ENCODE data around the gene MYLK. TPM values are rescaled to one million over a fixed set of nuclear protein-coding genes. Genes with fewer than 3 reads are reported as not detected.
A peak's percentile ranks its signal among the peaks of the same experiment; 100 is the strongest.
"Not testable (repeated sequence)": the region's sequence is repeated elsewhere in the genome, so short reads cannot be mapped to it uniquely, and the experiment has no call there.

The MYLK gene
- total RNA-seq, 1 donor from 2014 or later = 10.1 TPM

DNA sequence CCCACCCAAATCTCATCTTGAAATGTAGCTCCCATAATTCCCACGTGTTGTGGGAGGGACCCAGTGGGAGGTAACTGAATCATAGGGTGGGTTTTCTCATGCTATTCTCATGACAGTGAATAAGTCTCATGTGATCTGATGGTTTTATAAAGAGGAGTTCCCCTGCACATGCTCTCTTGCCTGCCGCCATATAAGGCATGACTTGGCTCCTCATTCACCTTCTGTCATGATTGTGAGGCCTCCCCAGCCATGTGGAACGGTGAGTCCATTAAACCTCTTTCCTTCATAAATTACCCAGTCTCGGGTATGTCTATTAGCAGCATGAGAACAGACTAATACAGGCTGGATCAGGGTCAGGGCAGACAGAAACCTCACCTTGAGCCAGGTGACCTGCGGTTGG lies 145.6 kb downstream of the MYLK start:
- intact Hi-C loops (cut with DNase I); DNase-seq (ENCODE audit: missing footprints); ATAC-seq: not testable (repeated sequence)

DNA sequence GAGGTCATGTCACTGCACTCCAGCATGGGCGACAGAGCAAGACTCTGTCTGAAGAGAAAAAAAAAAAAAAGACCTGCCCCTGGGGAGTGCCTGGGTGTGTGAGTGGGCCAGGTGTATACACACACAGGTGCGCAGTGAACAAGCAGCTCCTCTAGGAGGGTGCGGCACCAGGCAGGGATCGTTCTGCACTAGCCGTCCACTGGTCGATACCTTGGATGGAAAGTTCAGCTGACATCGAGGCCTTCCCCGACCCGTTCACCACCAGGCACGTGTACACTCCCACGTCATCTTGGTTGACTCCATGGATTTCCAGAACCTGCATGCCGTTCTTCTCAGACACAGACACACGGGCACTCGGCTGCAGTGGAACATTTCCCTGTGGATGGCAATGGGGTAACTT lies 147.0 kb downstream of the MYLK start:
- intact Hi-C loops (cut with DNase I) = no loop called here
- DNase-seq (ENCODE audit: missing footprints) (no peak), ATAC-seq (no peak)

DNA sequence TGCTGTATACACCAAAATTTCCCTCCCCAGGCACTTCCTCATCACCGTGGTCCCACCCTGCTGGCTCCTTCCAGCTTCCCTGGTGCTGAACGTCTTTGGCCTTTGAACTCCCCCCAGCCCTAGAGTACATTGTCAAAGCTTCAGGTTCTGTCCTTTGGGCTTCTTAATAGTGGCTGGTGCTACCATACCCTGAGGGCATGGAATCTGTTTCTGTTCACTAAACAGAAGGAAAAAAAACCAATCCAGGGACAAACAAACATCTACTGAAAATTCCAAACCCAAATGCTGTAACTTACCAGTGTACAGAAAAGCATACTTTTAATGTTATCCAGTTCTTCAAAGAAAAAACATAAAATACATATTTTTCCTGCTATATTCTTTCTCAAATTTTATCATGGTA lies 148.7 kb downstream of the MYLK start:
- ATAC-seq = no peak
- intact Hi-C loops (cut with DNase I) = no loop called here
- no peak for DNase-seq (ENCODE audit: missing footprints)

DNA sequence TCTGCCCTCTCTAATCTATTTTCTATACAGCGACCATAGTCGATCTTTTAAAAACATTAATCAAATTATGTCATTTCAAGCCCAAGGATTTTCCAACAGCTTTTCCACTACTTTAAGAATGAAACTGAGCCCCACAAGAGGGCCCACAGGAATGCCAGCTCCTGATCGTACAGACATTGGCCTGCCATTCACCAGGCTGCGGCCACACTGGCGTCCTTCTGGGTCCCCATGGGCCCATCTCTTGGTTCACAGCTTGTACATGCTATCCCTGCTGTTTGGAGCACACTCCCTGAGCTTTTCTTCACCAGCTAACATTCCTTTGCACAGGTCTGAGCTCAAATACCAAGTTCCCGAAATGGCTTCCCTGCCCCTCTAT lies 149.6 kb downstream of the MYLK start:
- intact Hi-C loops (cut with DNase I) = no loop called here
- ATAC-seq = no peak
- no peak for DNase-seq (ENCODE audit: missing footprints)

DNA sequence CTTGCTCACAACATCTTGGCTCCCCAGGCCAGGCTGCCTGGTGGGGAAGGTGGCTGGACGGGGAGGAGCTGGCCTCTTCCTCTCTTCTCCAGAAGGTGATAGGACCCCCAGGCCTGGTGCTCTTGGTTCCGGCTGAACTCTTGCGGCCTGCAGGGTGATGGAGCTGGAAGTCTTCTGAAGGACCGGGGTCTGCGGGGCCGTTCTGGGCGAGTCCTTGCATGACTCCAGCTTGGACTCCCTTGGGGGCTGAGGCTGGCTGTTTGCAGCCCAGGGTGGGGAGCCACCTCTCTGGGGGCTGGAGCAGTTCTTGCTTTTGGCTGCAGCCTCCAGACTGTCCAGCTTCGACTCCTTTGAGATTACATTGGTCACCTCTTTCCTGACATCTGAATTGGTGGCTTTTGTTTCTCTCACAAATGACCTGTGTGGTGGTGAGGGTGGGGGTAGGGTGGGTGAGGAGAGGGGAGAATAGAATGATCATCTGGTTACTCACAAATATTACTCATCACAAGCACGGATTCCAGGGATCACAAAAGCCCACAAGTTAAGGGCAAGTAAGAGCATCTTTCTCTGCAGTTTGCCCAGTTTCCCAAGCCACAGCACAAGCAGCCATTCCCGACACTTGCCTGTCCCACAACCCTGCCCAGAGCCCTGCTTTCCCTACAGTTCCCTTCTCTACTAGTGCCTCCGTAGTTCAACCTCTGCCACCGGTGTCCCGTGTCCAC lies 150.2 kb downstream of the MYLK start:
- intact Hi-C loops (cut with DNase I) = no loop called here
- DNase-seq (ENCODE audit: missing footprints) = no peak
- ATAC-seq = no peak

DNA sequence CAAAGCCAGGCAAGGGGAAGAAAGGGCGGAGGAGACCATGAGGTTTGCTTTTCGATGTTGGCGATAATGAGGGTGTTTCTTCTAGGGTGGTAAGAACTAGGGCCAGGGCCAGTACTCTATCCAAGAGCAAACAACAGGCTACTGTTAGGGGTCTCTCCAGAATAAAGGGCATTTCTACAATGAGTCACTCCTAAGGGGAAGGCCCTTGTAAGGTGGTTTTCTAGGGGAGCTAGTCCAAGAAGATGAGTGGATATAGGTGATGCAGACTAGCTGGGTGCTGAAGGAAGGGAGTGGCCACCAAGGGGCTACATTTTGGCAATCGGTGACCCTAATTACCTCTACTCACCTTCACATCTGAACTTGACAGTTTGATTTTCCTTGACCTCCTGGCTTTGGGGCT lies 150.8 kb downstream of the MYLK start:
- intact Hi-C loops (cut with DNase I) = no loop called here
- ATAC-seq (no peak), DNase-seq (ENCODE audit: missing footprints) (no peak)

DNA sequence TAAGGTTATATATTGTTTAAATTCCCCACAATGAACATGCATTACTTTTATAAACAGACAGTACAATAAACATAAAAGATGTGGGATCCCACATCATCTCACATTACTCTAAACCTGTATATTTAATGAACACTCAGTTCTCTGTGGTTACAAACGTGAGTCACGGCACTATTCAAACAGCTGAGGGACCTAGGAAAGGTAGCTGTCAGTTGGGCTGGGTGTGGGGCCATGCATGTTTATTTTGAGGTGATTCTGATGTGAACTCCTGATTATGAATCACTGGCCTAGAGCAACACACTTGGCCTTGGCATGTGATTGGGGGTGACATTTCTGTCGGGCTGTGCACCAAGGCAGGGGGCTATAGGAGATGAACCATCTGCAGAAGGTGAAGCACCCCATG lies 151.7 kb downstream of the MYLK start:
- no peak for ATAC-seq
- no peak for DNase-seq (ENCODE audit: missing footprints)
- intact Hi-C loops (cut with DNase I) = no loop called here

DNA sequence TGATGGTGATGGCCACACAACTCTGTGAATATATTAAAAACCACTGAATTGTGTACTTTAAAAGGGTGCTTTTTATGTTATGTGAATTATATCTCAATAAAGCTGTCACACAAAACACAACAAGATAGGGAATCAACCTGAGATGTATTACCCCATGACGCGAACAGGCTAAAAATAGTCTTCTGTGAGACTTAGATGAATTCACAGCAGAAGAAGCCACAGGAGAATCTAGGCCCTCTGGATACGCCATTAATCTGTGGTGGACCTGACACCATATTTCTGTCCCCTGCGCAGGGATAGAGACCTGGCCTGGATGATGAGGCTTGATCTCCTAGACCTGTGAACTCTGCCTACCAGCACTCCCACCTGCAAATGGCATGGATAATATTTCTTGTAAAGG lies 153.3 kb downstream of the MYLK start:
- no peak for DNase-seq (ENCODE audit: missing footprints)
- ATAC-seq = no peak
- intact Hi-C loops (cut with DNase I) = no loop called here

DNA sequence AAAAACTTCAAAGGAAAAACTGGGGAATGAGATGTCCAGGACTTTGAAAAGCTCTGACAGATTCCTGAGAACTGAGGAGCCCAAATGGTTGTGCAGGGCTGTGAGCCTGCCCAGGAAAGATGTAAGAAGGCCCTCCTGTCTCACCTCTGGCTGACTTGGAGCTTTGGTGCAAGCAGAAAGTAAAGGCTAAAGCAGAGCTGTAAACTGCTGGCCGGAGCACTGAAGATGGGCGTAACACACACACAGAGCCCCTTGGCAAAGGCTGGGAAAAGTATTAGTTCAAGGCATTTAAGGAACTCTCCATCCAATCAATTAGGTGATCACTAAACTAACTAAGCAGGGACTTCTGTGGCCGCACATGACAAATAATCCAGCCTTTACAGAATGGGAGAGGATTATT lies 155.1 kb downstream of the MYLK start:
- no peak for DNase-seq (ENCODE audit: missing footprints)
- intact Hi-C loops (cut with DNase I) = no loop called here
- ATAC-seq = no peak

DNA sequence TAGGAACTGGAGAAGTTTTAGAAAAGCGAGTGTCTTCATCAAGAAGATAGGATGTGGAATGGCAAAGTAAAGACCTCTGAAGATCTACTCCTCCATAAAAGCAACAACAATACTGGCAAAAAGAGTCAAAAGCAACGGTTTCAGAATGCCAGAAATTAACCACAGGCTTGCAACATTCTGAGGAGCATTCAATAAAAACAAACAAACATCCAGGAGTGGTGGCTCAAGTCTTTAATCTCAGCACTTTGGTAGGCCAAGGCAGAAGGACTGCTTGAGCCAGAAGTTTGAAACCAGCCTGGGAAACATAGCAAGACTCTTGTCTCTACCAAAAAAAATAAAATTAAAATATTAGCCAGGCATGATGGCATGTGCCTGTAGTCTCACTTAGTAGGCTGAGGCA lies 156.1 kb downstream of the MYLK start:
- ATAC-seq = no peak
- intact Hi-C loops (cut with DNase I) = no loop called here
- DNase-seq (ENCODE audit: missing footprints) = no peak

DNA sequence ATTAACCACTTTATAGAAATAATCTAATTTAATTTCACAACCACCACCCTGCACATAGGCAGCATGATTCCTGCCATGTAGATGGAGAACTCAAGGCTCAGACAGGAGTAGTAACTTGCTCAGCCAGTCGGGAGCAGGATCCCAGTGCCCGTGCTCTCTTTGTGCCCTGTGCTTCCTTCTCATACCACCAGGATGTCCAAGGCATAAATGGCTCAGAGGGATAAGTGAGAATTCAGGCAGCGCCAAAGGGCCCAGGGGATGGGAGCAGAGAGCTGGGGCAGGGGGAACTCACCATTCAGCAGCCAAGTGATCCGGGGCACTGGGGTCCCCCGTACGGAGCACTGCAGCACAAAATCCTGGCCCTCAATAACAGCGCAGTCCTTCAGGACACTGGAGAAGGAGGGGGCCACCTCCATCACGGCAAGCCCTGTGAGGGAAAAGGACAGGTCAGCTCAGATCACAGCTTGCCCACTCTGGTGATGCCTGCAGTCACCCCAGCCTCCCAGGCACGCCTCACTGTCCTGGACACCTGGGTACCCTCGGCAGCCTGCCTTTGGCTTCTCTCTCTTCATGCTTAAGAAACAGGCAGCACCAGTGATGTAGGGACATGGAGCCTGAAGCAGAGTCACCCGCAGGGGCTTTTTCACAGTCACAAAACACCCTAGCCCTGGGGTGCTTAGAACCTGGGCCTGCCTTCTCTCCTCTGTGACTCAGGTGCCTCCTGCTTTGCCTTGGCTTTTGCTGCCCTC lies 158.3 kb downstream of the MYLK start:
- ATAC-seq (no peak), DNase-seq (ENCODE audit: missing footprints) (no peak)
- intact Hi-C loops (cut with DNase I) = no loop called here

DNA sequence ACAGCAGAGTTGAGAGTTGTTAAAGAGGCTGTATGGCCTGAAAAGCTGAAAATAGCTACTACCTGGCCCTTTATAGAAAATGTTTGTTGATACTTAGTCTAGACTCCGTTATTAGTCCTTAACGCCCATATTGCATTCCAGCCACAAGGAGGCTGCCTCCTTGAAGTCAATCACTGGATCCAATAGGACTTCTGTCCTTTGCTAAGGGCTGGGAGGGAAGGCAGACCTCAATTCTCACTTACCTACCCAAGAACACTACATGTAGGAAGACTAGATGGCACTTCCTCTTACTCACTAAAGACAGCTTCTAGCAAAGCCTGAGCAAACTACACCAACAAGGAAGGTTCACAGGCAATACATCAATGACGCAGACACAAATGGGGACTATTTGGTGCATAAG lies 159.8 kb downstream of the MYLK start:
- intact Hi-C loops (cut with DNase I) = no loop called here
- ATAC-seq (no peak), DNase-seq (ENCODE audit: missing footprints) (no peak)

DNA sequence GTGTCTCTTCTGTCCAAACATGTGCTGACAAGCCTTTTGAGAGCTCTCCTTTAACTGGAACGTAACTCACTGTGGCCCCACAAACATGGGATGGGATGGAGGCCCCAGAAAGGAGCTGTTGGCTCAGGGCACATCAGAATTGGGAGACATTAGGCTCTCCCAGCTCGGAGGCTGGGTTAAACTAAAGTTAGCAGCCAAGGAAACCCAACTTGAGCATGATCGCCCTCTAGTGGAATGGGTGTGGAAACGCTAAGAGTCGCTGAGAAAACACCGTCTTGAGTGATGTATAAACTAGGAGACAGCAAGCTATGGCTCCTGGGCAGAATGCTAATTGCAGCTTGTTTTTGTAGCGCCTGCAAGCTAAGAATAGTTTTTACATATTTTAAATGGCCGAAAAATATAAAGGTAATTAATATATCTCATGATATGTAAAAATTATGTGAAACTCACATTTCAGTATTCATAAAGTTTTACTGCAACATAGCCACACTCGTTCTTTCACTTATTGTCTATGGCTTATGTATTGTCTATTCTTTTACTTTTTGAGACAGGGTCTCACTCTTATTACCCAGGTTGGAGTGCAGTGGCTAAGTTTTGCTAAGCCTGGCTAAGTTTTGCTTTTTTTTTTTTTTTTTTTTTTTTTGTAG lies 160.5 kb downstream of the MYLK start:
- DNase-seq (ENCODE audit: missing footprints) = no peak
- intact Hi-C loops (cut with DNase I) = no loop called here
- no peak for ATAC-seq

DNA sequence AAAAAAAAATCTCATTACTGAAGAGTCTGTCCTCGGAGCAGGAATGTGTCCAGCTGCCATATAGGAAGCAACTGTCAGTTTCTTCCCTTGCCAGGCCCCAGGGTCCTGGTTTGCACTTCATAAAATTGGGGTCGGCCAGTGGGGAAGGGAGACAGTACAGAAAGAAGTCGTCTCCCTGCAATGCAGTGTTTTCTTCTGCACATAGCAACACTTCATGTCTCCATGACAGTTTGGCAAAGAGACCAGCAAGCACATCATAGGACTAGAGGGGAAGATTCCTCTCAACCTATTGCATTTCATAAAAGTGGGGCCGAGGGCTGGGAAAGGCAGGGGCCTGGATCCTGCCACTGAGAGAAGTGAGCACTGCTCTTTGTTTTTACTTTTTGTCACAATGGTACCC lies 161.1 kb downstream of the MYLK start:
- DNase-seq (ENCODE audit: missing footprints) = no peak
- ATAC-seq = no peak
- intact Hi-C loops (cut with DNase I) = no loop called here

DNA sequence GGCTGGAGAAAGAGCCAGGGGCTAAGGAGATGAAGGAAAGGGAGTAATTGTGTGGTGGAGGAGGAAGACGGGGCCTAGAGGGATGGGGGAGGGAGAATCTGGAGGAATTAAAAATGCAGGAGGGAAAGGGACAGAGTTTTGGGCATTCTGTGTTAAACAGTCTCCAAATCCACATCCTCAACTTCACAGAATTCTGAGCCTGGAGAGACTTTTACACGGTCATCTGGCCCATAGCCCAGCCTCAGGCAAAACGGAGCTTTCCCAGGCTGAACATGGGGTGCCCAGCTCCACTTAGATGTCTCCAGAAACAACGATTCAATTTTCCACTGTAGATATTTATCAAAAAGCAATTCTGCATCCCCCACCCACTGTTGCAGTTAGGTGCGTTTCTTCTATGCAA lies 161.7 kb downstream of the MYLK start:
- intact Hi-C loops (cut with DNase I) = no loop called here
- ATAC-seq (no peak), DNase-seq (ENCODE audit: missing footprints) (no peak)

DNA sequence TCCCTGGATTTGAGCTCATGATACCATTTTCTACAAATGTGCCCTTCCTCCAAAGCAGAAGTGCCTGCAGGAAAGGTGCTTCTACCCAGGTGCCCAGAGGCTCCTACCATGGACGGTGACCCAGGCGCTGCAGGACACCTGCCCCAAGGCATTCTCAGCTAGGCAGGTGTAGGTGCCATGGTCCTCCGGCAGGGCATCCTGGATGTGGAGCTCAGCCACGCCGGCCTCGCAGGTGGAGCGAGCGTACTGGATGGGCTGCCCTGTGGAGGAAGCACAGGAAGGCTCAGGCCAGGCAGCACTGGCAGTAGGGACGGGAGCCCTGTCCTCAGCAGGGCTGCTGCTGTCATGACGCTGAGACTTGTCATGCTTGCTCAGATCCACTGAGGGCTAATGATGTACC lies 162.1 kb downstream of the MYLK start:
- intact Hi-C loops (cut with DNase I) = no loop called here
- DNase-seq (ENCODE audit: missing footprints) (no peak), ATAC-seq (no peak)

DNA sequence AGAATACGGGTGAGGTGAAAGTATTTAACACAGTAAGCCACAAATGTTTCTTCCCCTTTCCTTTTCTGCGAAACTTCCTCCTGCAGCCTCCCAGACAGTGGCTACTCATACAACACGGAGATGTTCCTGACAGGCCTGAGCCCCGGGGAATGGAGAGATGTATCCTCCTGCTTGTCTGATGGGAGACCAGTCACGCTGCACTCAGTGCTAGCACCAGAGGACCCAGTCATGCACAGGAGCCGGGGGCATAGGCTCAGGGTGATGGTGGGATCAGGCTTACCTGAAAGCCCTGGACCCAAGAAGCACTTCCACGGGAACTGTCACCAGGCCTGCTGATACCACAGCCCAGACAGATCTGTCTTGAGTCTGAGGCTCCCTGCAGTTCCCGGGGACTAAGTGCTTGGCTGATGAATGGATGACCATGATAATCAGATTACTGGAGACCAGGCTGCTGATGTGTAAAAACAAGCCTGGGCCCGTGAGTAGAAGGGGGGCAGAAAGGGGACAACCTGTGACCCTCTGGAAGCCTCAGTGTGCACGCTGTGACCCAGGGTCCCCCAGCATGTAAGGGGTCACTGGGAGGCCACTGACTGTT lies 162.9 kb downstream of the MYLK start:
- intact Hi-C loops (cut with DNase I); ATAC-seq; DNase-seq (ENCODE audit: missing footprints): not testable (repeated sequence)

DNA sequence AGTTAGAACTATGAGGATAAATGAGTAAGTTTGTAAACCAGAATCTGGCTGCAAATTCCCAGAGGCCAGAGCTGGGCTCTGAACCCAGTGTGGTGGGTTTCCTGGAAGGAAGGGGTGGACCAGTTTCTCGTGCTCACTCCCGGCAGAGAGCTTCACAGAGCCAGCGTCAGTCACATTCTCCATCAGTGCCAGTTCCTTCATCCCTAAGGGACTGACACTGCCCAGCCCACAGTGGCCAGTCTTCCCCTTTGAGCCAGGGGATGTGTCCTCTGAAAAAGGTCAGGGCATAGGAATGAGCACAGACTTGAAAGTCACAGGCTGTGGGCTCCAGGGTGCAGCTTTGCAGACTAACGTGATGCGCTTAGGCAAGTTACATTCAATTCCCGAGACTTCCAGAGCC lies 163.5 kb downstream of the MYLK start:
- DNase-seq (ENCODE audit: missing footprints) (no peak), ATAC-seq (no peak)
- intact Hi-C loops (cut with DNase I) = no loop called here

DNA sequence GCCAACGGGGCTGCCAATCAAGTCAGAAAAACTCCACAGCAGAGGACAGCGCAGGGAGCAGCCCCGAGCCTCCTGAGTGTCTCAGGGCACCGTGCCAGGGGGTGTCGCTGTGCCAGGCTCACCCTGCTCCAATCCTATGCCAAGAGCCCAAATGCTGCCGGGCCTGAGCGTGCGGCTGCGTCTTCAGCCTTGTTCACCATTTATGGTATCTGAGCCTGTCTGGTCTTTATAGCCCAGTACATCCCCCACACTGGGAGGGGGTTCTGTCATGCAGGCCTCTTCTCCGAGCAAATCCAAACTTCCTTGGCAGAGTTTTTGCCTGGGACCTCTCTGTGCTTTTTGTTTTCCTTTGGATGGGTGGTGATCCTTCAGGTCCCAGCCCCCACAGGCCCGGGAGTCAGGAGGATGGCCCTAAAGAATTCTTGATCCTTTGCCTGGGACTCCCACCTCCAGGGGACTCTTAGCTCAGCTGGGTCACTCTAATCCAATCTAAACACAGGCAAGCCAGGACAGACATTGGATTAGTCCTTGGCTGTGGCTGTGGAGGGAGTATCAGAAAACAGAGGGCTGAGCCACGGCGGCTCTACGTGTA lies 164.2 kb downstream of the MYLK start:
- ATAC-seq (peak; percentile 78), DNase-seq (ENCODE audit: missing footprints) (peak; percentile 81)
- intact Hi-C loops (cut with DNase I) = loop anchor here (1.0 kb wide), 1 partner anchor 68 kb away; no protein-coding TSS in a partner anchor
